ENCODE results near the gene IL22RA2. TPM values are rescaled to one million over a fixed set of nuclear protein-coding genes. Genes with fewer than 3 reads are reported as not detected.

The IL22RA2 gene
- total and polyA plus RNA-seq, 2 of the 13 experiments (the other 11 are each of a cell fraction or from before 2014, with no cell fraction given), result not detected

DNA sequence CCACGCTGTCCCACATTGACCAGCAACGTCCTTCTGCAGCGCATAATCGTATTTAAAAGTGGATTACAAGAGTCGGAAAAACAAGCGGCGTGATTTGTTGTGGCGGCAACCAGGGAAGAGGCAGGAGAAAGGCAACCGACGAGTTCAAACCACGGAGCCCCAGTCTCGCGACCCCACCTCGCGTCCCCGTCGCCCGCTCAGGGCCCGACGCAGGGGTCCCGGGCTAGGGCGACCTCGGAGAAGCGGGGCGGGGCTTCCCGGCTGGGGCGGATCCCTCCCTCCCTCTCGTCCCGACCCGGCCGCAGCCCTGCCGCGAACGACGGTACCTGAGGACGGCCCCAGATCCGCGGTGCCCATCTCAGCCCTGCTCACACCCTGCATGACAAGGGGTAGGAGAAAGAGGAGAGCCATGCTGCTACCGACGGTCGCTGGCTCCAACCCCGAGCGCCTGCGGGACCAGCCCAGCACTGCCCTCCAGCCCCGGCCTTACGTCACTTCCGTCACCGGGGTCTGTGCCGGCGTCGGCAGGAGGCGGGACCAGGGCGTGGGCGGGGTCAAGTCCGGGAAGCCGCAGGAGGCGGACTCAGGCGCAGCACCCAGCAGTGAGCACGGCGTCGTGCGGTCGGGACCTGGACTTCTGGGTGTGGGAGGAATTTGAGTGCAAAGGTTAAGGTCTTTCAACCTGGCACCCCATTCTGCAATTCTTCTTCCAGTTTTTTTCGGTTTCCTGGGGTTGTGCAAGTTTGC is 45.6 kb upstream of the IL22RA2 start, which contains the start of gene IFNGR1 (continued):
- TF ChIP-seq, protein P1, sequence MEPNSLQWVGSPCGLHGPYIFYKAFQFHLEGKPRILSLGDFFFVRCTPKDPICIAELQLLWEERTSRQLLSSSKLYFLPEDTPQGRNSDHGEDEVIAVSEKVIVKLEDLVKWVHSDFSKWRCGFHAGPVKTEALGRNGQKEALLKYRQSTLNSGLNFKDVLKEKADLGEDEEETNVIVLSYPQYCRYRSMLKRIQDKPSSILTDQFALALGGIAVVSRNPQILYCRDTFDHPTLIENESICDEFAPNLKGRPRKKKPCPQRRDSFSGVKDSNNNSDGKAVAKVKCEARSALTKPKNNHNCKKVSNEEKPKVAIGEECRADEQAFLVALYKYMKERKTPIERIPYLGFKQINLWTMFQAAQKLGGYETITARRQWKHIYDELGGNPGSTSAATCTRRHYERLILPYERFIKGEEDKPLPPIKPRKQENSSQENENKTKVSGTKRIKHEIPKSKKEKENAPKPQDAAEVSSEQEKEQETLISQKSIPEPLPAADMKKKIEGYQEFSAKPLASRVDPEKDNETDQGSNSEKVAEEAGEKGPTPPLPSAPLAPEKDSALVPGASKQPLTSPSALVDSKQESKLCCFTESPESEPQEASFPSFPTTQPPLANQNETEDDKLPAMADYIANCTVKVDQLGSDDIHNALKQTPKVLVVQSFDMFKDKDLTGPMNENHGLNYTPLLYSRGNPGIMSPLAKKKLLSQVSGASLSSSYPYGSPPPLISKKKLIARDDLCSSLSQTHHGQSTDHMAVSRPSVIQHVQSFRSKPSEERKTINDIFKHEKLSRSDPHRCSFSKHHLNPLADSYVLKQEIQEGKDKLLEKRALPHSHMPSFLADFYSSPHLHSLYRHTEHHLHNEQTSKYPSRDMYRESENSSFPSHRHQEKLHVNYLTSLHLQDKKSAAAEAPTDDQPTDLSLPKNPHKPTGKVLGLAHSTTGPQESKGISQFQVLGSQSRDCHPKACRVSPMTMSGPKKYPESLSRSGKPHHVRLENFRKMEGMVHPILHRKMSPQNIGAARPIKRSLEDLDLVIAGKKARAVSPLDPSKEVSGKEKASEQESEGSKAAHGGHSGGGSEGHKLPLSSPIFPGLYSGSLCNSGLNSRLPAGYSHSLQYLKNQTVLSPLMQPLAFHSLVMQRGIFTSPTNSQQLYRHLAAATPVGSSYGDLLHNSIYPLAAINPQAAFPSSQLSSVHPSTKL (CRISPR knock-in tag; IDR thresholded peaks at IDR 0.05), result peak; percentile 94
- TF ChIP-seq MTA3 (CRISPR knock-in tag; IDR thresholded peaks at IDR 0.05) (no peak), TBP (CRISPR knock-in tag; IDR thresholded peaks at IDR 0.05) (no peak), XBP1 (CRISPR knock-in tag; IDR thresholded peaks at IDR 0.05) (no peak), ZNF614 (CRISPR knock-in tag; IDR thresholded peaks at IDR 0.05; ENCODE audit: borderline replicate concordance) (peak; percentile 90), FOSL1 (CRISPR knock-in tag; IDR thresholded peaks at IDR 0.05; ENCODE audit: borderline replicate concordance) (peak; percentile 11; the same call in 1 of the 2 replicates), HMGA1 (CRISPR knock-in tag; conservative IDR thresholded peaks at IDR 0.05) (no peak), WIZ (CRISPR knock-in tag; IDR thresholded peaks at IDR 0.05) (no peak), ZNF44 (CRISPR knock-in tag; IDR thresholded peaks at IDR 0.05) (peak; percentile 99), SIX4 (CRISPR knock-in tag; IDR thresholded peaks at IDR 0.05) (peak; percentile 55), DPF2 (CRISPR knock-in tag; IDR thresholded peaks at IDR 0.05; ENCODE audit: borderline replicate concordance, low read depth) (no peak), KLF12 (CRISPR knock-in tag; IDR thresholded peaks at IDR 0.05; ENCODE audit: borderline replicate concordance) (peak; percentile 87), KLF11 (CRISPR knock-in tag; IDR thresholded peaks at IDR 0.05) (peak; percentile 45; the same call in 1 of the 2 replicates), ZNF572 (CRISPR knock-in tag; IDR thresholded peaks at IDR 0.05) (peak; percentile 93; the same call in 1 of the 2 replicates)
- TF ChIP-seq, protein P2, sequence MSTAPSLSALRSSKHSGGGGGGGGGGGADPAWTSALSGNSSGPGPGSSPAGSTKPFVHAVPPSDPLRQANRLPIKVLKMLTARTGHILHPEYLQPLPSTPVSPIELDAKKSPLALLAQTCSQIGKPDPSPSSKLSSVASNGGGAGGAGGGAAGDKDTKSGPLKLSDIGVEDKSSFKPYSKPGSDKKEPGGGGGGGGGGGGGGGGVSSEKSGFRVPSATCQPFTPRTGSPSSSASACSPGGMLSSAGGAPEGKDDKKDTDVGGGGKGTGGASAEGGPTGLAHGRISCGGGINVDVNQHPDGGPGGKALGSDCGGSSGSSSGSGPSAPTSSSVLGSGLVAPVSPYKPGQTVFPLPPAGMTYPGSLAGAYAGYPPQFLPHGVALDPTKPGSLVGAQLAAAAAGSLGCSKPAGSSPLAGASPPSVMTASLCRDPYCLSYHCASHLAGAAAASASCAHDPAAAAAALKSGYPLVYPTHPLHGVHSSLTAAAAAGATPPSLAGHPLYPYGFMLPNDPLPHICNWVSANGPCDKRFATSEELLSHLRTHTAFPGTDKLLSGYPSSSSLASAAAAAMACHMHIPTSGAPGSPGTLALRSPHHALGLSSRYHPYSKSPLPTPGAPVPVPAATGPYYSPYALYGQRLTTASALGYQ (CRISPR knock-in tag; IDR thresholded peaks at IDR 0.05), result peak; percentile 71; the same call in 1 of the 2 replicates
- TF ChIP-seq, protein P3, sequence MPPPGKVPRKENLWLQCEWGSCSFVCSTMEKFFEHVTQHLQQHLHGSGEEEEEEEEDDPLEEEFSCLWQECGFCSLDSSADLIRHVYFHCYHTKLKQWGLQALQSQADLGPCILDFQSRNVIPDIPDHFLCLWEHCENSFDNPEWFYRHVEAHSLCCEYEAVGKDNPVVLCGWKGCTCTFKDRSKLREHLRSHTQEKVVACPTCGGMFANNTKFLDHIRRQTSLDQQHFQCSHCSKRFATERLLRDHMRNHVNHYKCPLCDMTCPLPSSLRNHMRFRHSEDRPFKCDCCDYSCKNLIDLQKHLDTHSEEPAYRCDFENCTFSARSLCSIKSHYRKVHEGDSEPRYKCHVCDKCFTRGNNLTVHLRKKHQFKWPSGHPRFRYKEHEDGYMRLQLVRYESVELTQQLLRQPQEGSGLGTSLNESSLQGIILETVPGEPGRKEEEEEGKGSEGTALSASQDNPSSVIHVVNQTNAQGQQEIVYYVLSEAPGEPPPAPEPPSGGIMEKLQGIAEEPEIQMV (CRISPR knock-in tag; IDR thresholded peaks at IDR 0.05; ENCODE audit: low read depth), result no peak; the same call in 1 of the 2 replicates
- TF ChIP-seq, protein P4, sequence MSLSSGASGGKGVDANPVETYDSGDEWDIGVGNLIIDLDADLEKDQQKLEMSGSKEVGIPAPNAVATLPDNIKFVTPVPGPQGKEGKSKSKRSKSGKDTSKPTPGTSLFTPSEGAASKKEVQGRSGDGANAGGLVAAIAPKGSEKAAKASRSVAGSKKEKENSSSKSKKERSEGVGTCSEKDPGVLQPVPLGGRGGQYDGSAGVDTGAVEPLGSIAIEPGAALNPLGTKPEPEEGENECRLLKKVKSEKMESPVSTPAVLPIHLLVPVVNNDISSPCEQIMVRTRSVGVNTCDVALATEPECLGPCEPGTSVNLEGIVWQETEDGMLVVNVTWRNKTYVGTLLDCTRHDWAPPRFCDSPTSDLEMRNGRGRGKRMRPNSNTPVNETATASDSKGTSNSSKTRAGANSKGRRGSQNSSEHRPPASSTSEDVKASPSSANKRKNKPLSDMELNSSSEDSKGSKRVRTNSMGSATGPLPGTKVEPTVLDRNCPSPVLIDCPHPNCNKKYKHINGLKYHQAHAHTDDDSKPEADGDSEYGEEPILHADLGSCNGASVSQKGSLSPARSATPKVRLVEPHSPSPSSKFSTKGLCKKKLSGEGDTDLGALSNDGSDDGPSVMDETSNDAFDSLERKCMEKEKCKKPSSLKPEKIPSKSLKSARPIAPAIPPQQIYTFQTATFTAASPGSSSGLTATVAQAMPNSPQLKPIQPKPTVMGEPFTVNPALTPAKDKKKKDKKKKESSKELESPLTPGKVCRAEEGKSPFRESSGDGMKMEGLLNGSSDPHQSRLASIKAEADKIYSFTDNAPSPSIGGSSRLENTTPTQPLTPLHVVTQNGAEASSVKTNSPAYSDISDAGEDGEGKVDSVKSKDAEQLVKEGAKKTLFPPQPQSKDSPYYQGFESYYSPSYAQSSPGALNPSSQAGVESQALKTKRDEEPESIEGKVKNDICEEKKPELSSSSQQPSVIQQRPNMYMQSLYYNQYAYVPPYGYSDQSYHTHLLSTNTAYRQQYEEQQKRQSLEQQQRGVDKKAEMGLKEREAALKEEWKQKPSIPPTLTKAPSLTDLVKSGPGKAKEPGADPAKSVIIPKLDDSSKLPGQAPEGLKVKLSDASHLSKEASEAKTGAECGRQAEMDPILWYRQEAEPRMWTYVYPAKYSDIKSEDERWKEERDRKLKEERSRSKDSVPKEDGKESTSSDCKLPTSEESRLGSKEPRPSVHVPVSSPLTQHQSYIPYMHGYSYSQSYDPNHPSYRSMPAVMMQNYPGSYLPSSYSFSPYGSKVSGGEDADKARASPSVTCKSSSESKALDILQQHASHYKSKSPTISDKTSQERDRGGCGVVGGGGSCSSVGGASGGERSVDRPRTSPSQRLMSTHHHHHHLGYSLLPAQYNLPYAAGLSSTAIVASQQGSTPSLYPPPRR (CRISPR knock-in tag; IDR thresholded peaks at IDR 0.05; ENCODE audit: borderline replicate concordance), result no peak; the same call in 1 of the 2 replicates

Measured in HepG2 (cell line).